ENCODE data around the gene RXFP1.

Gene RXFP1

GRCh38 chr4:158541506-158541905, 19.8 kb downstream of the RXFP1 start:
- no peak for DNase-seq (ENCODE audit: low read depth in 1 of 2, low spot score in 1 of 2)

- DNase-seq (ENCODE audit: low read depth in 1 of 2, low spot score in 1 of 2) = no peak
These were observed 21.5 kb downstream of the RXFP1 start for GRCh38 chr4:158543191-158543590.

DNA sequence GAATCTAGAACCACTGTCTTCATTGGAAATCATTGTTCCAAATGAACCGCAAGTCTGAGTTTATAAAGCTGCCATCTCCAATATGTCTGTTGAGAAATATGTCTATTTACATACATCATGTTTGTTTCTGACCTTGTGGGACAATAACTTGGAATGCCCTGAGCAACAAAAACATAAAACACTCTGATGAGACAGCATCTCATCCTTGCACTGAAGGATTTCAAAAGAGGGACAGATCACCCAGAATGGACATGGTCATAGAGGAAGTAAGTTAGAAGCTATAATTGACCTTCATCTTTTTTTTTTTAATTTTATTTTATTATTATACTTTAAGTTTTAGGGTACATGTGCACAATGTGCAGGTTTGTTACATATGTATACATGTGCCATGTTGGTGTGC, 22.5 kb downstream of the RXFP1 start:
- no peak for DNase-seq (ENCODE audit: low read depth in 1 of 2, low spot score in 1 of 2)

GRCh38 chr4:158553364-158553763, 31.7 kb downstream of the RXFP1 start:
- DNase-seq (ENCODE audit: low read depth in 1 of 2, low spot score in 1 of 2) = no peak

DNA sequence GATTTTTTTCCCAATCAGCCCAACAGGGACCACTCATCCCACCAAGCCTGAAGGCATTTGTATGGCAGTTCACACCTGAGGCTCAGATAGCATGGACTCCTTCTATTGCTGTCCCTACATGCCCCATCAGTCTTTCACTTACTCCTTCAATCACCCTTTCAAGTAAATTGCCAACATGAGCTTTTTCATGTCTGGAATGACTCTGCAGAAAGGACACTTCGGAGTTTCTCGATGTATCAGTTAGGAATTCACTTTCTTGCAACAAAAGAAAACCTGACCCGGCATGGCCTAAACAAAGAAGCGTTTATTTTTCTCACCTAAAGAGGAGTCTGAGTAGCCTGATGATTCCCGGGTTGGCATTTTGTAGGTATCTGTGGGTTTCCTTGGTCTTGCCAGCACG, 38.6 kb downstream of the RXFP1 start:
- no peak for DNase-seq (ENCODE audit: low read depth in 1 of 2, low spot score in 1 of 2)

DNA sequence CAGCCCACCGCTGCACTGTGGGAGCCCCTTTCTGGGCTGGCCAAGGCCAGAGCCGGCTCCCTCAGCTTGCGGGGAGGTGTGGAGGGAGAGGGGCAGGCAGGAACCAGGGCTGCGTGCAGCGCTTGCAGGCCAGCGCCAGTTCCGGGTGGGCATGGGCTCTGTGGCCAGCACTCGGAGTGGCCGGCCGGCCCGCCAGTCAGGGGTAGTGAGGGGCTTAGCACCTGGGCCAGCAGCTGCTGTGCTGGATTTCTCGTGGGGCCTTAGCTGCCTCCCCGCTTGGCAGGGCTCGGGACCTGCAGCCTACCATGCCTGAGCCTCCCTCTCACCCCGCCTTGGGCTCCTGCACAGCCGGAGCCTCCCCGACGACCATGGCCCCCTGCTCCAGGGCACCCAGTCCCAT, 45.2 kb downstream of the RXFP1 start:
- no peak for DNase-seq (ENCODE audit: low read depth in 1 of 2, low spot score in 1 of 2)

DNA sequence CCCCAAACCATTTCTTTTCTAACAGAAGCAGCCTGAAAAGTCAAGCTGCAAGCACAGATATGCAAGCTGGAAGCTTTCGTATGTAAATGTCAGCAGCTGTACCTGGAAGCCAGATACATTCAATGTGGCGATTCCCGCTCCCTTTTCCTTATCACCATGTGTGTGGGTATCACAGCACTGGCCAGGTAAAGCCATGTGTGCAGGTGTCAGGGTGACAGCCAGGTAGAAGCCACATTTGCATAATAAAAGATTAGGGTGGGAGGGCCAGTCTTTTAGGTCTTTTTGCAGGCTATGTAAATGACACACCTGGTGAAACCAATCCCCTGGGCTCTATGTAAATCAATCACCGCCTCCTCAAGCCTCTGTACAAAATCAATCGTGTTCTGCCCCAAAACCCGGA, 50.1 kb downstream of the RXFP1 start:
- DNase-seq (ENCODE audit: low read depth in 1 of 2, low spot score in 1 of 2) = no peak

GRCh38 chr4:158572608-158573007, 50.9 kb downstream of the RXFP1 start:
- no peak for DNase-seq (ENCODE audit: low read depth in 1 of 2, low spot score in 1 of 2)

DNA sequence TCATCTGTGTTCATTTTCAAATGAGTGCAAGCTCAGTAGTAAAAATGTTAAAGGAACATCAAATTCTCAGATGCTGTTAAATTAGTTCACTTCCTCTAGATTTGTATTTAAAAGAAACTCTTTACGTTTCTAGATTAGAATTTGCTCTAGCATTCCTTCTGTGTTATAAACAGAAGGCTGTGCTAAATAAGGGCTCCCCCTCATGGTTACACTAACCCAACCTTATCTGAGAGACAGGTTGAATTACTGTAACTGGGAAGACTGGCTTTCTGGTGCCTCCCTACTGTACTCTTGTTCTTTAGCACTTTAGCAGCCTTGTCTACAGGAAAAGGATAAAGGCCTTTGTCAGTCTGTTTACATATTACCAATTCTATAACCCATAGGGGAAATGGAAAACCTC, 56.8 kb downstream of the RXFP1 start:
- DNase-seq (ENCODE audit: low read depth in 1 of 2, low spot score in 1 of 2) = no peak

GRCh38 chr4:158580064-158580463, 58.4 kb downstream of the RXFP1 start:
- DNase-seq (ENCODE audit: low read depth in 1 of 2, low spot score in 1 of 2) = no peak

- DNase-seq (ENCODE audit: low read depth in 1 of 2, low spot score in 1 of 2) = no peak
These were observed 59.5 kb downstream of the RXFP1 start for GRCh38 chr4:158581161-158581560.

DNA sequence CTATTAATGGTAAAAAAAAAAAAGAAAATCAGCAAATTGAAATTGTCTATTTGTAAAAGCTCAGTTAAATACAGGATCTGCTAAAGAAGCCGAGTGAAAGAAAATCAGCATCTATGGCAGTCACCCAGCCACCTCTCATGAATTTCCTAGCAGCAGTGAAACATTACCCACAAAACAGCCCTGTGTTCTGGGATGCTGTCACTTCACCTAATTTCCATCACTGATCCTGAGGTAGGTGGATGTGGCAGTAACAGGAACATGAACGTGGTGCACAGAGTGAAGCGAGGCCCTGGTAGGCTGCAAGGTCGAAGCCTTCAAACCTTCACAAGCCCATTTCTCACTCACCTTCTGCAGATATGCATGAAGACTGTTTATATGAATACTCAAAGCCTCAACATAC, 65.2 kb downstream of the RXFP1 start:
- DNase-seq (ENCODE audit: low read depth in 1 of 2, low spot score in 1 of 2) = no peak

GRCh38 chr4:158588285-158588684, 66.6 kb downstream of the RXFP1 start:
- DNase-seq (ENCODE audit: low read depth in 1 of 2, low spot score in 1 of 2) = no peak

- no peak for DNase-seq (ENCODE audit: low read depth in 1 of 2, low spot score in 1 of 2)
These were observed 67.1 kb downstream of the RXFP1 start for GRCh38 chr4:158588777-158589176.

DNA sequence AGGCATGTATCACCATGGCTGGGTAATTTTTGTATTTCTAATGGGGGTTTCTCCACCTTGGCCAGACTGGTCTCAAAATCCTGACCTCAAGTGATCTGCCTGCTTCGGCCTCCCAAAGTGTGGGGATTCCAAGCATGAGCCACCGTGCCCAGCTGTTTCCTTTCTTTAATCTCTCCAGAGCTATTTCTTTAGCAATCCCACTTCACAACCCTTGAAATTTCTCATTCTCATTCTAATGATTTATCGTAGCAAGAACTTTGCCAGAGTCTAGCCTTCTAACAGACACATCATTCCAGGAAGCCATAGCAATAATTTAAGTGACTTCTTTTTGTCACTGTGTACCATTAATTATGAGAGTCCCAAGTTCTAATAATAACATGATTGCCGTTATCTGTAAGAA, 68.6 kb downstream of the RXFP1 start:
- DNase-seq (ENCODE audit: low read depth in 1 of 2, low spot score in 1 of 2) = no peak

GRCh38 chr4:158590824-158591223, 69.1 kb downstream of the RXFP1 start:
- no peak for DNase-seq (ENCODE audit: low read depth in 1 of 2, low spot score in 1 of 2)

DNA sequence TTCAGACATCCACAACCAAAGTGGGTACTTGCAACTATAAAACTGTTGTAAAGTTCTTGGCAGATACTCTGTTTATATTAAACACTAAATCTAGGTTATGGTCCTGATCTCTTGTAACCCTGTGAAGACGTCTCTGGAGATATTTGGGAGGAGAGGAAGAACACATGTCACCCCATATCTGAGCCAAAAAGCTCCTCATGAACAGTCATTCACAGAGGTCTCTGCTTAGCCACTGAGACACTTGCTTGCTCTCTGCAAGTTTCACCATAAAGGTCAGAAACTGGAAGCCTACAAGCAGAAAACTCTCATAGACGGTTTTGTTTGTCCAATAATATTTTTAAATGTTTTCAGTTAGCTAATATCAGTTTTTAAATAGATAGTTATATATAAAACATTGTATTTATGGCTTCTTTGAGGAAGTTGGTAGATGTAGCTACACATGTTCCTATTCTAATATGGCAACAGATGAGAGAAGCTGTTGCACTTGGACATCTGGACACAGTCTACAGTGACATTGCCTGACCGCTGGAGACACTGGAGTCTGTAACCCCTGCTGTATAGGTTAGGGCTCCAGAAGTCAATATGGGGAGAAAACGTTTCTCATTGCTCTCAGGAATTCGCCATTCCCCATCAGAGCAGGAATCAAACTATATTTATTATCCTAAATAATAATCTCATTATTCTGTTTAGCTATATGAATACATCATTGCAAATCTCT, 76.4 kb downstream of the RXFP1 start:
- DNase-seq (ENCODE audit: low read depth in 1 of 2, low spot score in 1 of 2) = no peak

DNA sequence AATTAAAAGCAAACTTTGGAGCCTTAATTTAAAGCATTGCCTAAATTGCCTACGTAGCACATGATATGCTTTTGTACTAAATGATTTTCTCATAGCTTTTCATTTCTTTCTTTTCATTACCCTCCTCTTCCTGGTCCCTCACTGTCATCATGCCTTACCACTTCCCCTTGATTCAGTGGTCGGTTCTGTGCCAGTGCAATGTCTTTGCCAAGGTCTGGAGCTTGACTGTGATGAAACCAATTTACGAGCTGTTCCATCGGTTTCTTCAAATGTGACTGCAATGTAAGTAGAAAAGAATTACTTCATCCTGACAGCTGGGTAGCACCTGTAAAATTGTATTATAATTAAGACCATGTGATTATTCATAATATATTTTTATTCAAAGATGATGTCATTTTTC, 77.5 kb downstream of the RXFP1 start:
- DNase-seq (ENCODE audit: low read depth in 1 of 2, low spot score in 1 of 2) = no peak

- DNase-seq (ENCODE audit: low read depth in 1 of 2, low spot score in 1 of 2) = no peak
These were observed 78.2 kb downstream of the RXFP1 start for GRCh38 chr4:158599765-158600498.

DNA sequence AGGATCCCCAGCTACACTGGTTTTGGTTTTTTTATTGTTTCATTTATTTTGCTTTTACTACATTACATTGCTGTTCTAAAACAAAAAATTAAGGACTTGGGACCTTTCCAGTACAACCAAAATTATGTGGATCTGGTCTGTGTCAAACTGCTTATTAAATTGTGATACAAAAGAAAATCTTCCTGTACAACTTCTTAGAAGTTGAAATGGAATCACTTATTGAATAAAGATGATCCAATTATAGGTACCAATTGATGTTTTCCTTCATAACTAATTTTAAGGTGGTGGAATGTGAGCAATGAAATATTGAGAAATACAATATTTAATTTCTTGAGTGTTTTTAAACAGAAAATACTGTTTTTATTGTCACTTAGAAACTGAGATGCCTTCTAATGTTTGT, 82.7 kb downstream of the RXFP1 start:
- no peak for DNase-seq (ENCODE audit: low read depth in 1 of 2, low spot score in 1 of 2)

DNA sequence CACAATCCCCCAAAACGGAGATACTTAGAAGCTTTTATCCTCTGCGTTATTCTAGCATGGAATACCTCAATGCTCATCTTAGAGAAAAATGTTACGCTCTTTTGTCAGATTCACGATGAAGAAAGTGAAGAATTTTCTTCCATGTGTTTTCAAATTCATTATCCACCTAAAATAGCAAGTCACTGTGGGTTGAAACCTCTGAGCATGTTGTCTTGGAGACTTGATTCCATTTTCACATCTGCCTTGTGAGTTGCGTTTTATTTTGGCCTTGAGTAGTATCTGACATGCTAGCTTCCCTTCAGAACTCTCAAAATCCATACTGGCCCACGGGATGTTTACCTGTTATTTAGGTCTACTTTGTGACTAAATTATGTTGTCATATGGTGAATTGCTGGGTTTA, 83.7 kb downstream of the RXFP1 start:
- no peak for DNase-seq (ENCODE audit: low read depth in 1 of 2, low spot score in 1 of 2)

DNA sequence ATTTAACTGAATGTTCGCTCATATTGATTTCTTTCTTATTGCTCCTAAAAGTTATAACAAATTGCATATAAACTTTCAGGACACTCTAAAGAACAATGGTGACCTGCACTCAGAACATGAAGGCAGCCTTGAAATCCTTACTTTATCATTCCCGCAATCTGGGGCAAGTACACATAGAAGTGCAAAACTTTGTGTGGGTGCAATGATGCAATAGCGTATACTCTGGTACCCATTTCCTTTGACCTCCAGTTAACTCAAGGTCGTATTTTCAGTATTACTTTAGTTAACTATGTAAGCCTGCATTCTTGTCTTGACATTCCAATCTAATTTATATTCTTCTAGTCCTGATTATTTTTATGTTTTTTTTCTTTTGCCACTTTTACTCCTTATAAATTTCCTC, 85.3 kb downstream of the RXFP1 start:
- DNase-seq (ENCODE audit: low read depth in 1 of 2, low spot score in 1 of 2) = no peak

GRCh38 chr4:158609116-158609515, 87.4 kb downstream of the RXFP1 start:
- DNase-seq (ENCODE audit: low read depth in 1 of 2, low spot score in 1 of 2) = no peak
